NCI-H2107 treated with DMSO at 0.1 percent for 48 hours (cell line): ENCODE data around the gene RASSF7.
A peak's percentile ranks its signal among the peaks of the same experiment; 100 is the strongest.
"Not testable (repeated sequence)": the region's sequence is repeated elsewhere in the genome, so short reads cannot be mapped to it uniquely, and the experiment has no call there.

ENCODE experiments used
- DNase-seq: peaks from one replicate; lab custom pipeline; 2025; ENCODE audit not compliant: unreplicated experiment; lab: John Stamatoyannopoulos, UW

Gene RASSF7

GRCh38 chr11:560305-561147, at the start of gene RASSF7, which contains the start of gene LMNTD2:
Gene RASSF7, plus strand, starts transcription at chr11:560970. Its CDS starts 799 bp downstream, at chr11:561769.
Gene LMNTD2, minus strand, starts transcription at chr11:560738. Its CDS starts 22 bp downstream, at chr11:560716.
- DNase-seq = peak; percentile 77

GRCh38 chr11:512761-513595, 47.8 kb upstream of the RASSF7 start:
- DNase-seq = no peak

GRCh38 chr11:514606-515005, 46.2 kb upstream of the RASSF7 start:
- no peak for DNase-seq

- DNase-seq = no peak
These were observed 45.6 kb upstream of the RASSF7 start for GRCh38 chr11:515131-515530.

- DNase-seq = no peak
These were observed 44.4 kb upstream of the RASSF7 start for GRCh38 chr11:516400-516799.

GRCh38 chr11:516918-517685, 43.7 kb upstream of the RASSF7 start:
- DNase-seq = not testable (repeated sequence)

GRCh38 chr11:518463-519202, 42.1 kb upstream of the RASSF7 start:
- DNase-seq = no peak

- DNase-seq = no peak
These were observed 40.2 kb upstream of the RASSF7 start for GRCh38 chr11:520428-521176.

- DNase-seq = no peak
These were observed 39.5 kb upstream of the RASSF7 start for GRCh38 chr11:521177-521688.

- peak; percentile 3 for DNase-seq
These were observed 34.6 kb upstream of the RASSF7 start for GRCh38 chr11:526192-526591.

- DNase-seq = no peak
These were observed 32.5 kb upstream of the RASSF7 start for GRCh38 chr11:528166-528814.

- no peak for DNase-seq
These were observed 31.7 kb upstream of the RASSF7 start for GRCh38 chr11:528815-529727.

- no peak for DNase-seq
These were observed 30.9 kb upstream of the RASSF7 start for GRCh38 chr11:529728-530411.

GRCh38 chr11:530960-531831, 29.6 kb upstream of the RASSF7 start:
- no peak for DNase-seq

GRCh38 chr11:531919-532526, 28.7 kb upstream of the RASSF7 start:
- DNase-seq = no peak

- DNase-seq = no peak
These were observed 28.2 kb upstream of the RASSF7 start for GRCh38 chr11:532527-532985.
